Skin of body (tissue), 2 donors: ENCODE data around the gene RTTN. TPM values are rescaled to one million over a fixed set of nuclear protein-coding genes. Genes with fewer than 3 reads are reported as not detected.

Experiments
- DNase-seq: peaks from one replicate; lab custom pipeline; 2025; lab: John Stamatoyannopoulos, UW
- total RNA-seq: library from RNA; depleted of rRNA; stranded (reverse); fragments of >200 nt; gene quantifications from one replicate; pipeline ENCODE4 v1.2.3, GENCODE V29; 2014

Gene RTTN
- total RNA-seq, 1 donor from 2014 or later = 27.1 TPM

GRCh38 chr18:70075906-70076305 is 129.6 kb downstream of the RTTN start:
- no peak for DNase-seq

- no peak for DNase-seq
Observed at GRCh38 chr18:70074116-70074515, 131.4 kb downstream of the RTTN start.

- no peak for DNase-seq
Observed at GRCh38 chr18:70073432-70073831, 132.1 kb downstream of the RTTN start.

GRCh38 chr18:70072678-70073077 is 132.8 kb downstream of the RTTN start:
- DNase-seq = no peak

GRCh38 chr18:70069965-70070364 is 135.5 kb downstream of the RTTN start:
- no peak for DNase-seq

- DNase-seq = no peak
Observed at GRCh38 chr18:70069382-70069781, 136.1 kb downstream of the RTTN start.

GRCh38 chr18:70068981-70069380 is 136.5 kb downstream of the RTTN start:
- no peak for DNase-seq

GRCh38 chr18:70059684-70060083 is 145.8 kb downstream of the RTTN start:
- DNase-seq = no peak

- no peak for DNase-seq
Observed at GRCh38 chr18:70058916-70059315, 146.6 kb downstream of the RTTN start.

GRCh38 chr18:70047931-70048603 is 157.4 kb downstream of the RTTN start:
- DNase-seq = no peak

GRCh38 chr18:70046796-70047195 is 158.7 kb downstream of the RTTN start:
- no peak for DNase-seq

- DNase-seq = no peak
Observed at GRCh38 chr18:70046207-70046606, 159.3 kb downstream of the RTTN start.

GRCh38 chr18:70044632-70045031 is 160.9 kb downstream of the RTTN start:
- DNase-seq = no peak

GRCh38 chr18:70041459-70042050 is 163.9 kb downstream of the RTTN start:
- DNase-seq = no peak

- DNase-seq = no peak
Observed at GRCh38 chr18:70039186-70039585, 166.3 kb downstream of the RTTN start.

GRCh38 chr18:70037431-70038061 is 167.9 kb downstream of the RTTN start:
- no peak for DNase-seq

- no peak for DNase-seq
Observed at GRCh38 chr18:70036771-70037347, 168.6 kb downstream of the RTTN start.

GRCh38 chr18:70036168-70036567 is 169.3 kb downstream of the RTTN start:
- no peak for DNase-seq

- DNase-seq = no peak
Observed at GRCh38 chr18:70031221-70031620, 174.3 kb downstream of the RTTN start.

GRCh38 chr18:70030728-70031127 is 174.8 kb downstream of the RTTN start:
- no peak for DNase-seq

- DNase-seq = no peak
Observed at GRCh38 chr18:70029163-70029562, 176.3 kb downstream of the RTTN start.

GRCh38 chr18:70028734-70029133 is 176.8 kb downstream of the RTTN start:
- DNase-seq = no peak

- DNase-seq = no peak
Observed at GRCh38 chr18:70028084-70028483, 177.4 kb downstream of the RTTN start.
